Upper lobe of right lung (tissue), 1 donor: ENCODE measurements around the gene CTXN1. TPM values are rescaled to one million over a fixed set of nuclear protein-coding genes. Genes with fewer than 3 reads are reported as not detected.
A peak's percentile ranks its signal among the peaks of the same experiment; 100 is the strongest.

Source experiments
- ATAC-seq: fragments of 200-7000 bp; cut with Tn5 transposase; one replicate; pipeline ENCODE4 v1.9.1; 2020; ENCODE audit warnings: mild to moderate bottlenecking, moderate library complexity
- DNase-seq: peaks from one replicate; pipeline ENCODE4 v3.0.0-alpha.2; 2020
- H3K27ac ChIP-seq: fragments of 200-600 bp; one replicate; pipeline ENCODE4 v1.8.0; 2022
- H3K27me3 ChIP-seq: fragments of 200-600 bp; one replicate; pipeline ENCODE4 v1.8.0; 2022; ENCODE audit warnings: mild to moderate bottlenecking
- H3K36me3 ChIP-seq: fragments of 200-600 bp; one replicate; pipeline ENCODE4 v1.8.0; 2022
- H3K4me1 ChIP-seq: fragments of 200-600 bp; one replicate; pipeline ENCODE4 v1.8.0; 2022
- H3K4me3 ChIP-seq: fragments of 200-600 bp; one replicate; pipeline ENCODE4 v1.8.0; 2022; ENCODE audit warnings: mild to moderate bottlenecking
- H3K9me3 ChIP-seq: fragments of 200-600 bp; one replicate; pipeline ENCODE4 v1.8.0; 2022
- CTCF ChIP-seq: fragments of 200-600 bp; IDR thresholded peaks from one replicate; pipeline ENCODE4 v1.8.0; 2022; ENCODE audit warnings: antibody characterized with exemption
- intact Hi-C: fragments of 100-400 bp; cut with DNase I; formaldehyde crosslinking; loops from one replicate; pipeline ENCODE4 v1.11.0; 2022
- total RNA-seq: library from RNA; stranded (reverse); fragmentation: NEBNext Ultra II Directional; extraction: Animal tissue kit (Norgen Biotek cat#: 25700); gene quantifications from one replicate; pipeline ENCODE4 v1.2.1, GENCODE V29; 2021
- donor health status: DM: no; HTN: yes; CAD: no; lungs with severe emphysema.

Gene CTXN1
- total RNA-seq, 1 donor from 2014 or later: 1.2 TPM

DNA sequence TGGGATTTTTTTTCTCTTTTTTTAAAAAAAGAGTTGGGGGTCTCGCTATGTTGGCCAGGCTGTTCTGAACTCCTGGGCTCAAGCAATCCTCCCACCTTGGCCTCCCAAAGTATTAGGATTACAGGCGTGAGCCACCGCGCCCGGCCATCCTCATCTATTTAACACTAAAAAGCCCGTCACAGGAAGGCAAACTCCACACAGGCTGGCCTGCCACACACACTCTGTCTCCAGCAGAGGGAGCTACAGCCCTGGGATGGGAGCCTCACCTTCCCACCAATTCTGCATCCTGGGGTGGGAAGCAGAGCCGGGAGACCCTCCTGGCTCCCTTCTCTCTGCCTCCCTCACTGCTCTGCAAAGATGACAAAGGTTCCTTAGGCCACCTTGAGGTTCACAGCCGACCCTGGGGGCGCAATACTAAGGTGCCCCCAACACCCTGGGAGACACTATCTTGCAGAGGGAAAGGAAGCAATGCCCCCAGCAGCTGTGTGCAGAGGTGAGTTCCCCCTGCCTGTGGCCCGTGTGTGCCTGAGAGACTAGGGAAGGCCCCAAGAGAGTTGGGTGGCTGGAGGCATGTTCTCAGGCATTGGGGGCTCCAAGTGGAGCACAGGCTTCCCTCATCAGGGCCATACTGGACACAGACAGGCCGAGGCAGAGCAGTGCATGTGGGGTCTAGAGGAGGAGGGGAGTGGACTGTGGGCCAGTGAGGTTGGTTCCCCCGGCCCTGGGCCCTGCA is 44.9 kb upstream of the CTXN1 start:
- ATAC-seq (peak; percentile 59), DNase-seq (no peak)
- Histone ChIP-seq H3K4me3 (no peak overlapping the region), H3K9me3 (no peaks in the 10 kb centered on the region), H3K4me1 (no peaks in the 10 kb centered on the region), H3K36me3 (peaks cover 73% of the 10 kb centered on the region), H3K27ac (no peak overlapping the region), H3K27me3 (no peaks in the 10 kb centered on the region)
- TF ChIP-seq CTCF: peak; percentile 68
- intact Hi-C loops: no loop called here

GRCh38 chr19:7969555-7969939 is 43.6 kb upstream of the CTXN1 start:
- H3K27ac ChIP-seq: no peak overlapping the region
- peaks cover 75% of the 10 kb centered on the region for H3K36me3 ChIP-seq
- intact Hi-C loops: no loop called here
- TF ChIP-seq CTCF: no peak
- no peak for DNase-seq
- no peaks in the 10 kb centered on the region for H3K4me1 ChIP-seq
- ATAC-seq: no peak
- no peaks in the 10 kb centered on the region for H3K9me3 ChIP-seq
- H3K4me3 ChIP-seq: no peak overlapping the region
- H3K27me3 ChIP-seq: no peaks in the 10 kb centered on the region

DNA sequence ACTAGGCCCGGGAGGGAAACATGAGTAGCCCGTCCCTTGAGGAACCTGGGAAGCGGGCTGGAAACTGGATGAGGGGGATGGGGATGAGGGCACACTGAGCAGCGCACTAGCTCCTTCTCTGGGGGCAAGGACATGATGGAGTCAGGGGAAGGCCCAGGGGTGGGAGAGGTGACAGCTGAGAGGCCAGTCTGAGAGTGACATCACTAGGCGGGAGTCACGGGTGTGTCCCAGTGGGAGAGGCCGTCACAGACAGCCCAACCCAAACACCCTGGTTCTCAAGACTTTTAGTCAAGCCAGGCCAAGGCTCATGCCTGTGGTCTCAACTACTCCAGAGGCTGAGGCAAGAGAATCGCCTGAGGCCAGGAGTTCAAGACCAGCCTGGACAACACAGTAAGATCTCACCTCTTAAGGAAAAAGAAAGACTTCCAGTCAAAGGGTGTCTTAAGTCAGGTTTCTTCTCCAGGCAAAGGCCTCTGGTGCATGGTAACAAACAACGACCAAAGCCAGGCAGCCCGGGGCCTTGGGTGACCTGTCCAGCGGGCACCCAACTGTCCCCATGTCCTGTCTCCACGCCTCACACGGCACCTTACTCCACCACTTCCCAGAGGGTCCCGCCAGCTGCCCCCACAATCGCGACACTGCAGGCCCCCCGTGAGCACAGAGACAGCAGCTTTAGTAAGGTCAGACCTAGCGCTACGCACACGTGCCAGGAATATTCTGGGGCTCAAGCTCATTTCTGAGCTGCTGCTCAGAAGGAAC is 43.0 kb upstream of the CTXN1 start:
- TF ChIP-seq CTCF: no peak
- Histone ChIP-seq H3K27me3 (no peaks in the 10 kb centered on the region), H3K36me3 (peaks cover 73% of the 10 kb centered on the region), H3K4me3 (no peak overlapping the region), H3K9me3 (no peaks in the 10 kb centered on the region), H3K4me1 (no peaks in the 10 kb centered on the region), H3K27ac (no peak overlapping the region)
- DNase-seq (no peak), ATAC-seq (no peak)
- intact Hi-C loops: no loop called here

DNA sequence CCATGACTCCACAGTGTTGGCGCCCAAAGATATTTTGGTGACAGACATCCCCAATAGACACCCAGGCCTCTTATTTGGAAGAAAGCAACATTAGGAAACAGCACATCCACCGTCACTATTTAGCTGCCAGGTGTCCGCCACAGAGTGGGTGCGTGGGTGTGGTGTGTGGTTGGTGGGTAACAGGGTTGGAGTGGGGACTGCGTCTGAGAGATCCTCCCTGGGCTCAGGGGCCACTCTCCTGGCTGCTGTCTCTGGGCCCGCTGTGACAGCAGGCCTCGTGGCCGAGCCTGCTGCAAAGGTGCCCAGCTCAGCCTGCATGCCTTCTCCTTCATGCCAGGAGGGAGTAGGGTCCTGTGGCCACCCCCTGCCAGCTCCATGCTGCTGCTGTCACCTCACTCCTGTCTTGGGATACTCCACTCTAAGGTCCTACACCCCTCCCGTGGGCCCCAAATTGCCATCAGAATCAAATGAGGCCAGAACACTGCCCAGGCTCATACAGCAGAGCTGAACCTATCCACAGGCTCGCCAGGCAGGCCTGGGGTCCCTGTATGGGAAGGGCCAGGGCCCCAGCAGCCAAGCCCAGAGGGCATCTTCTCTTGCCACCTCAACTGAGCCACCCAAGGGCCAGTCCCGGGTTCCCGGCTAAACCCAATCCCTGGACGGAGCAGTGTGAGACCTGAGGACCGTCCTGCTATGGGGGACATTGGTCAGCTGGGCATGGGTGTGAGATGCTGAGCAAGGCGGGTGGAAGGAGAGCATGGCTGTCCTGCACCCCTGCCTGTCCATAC is 42.3 kb upstream of the CTXN1 start:
- Histone ChIP-seq H3K27me3 (no peaks in the 10 kb centered on the region), H3K4me1 (no peaks in the 10 kb centered on the region), H3K9me3 (no peaks in the 10 kb centered on the region), H3K4me3 (no peak overlapping the region), H3K36me3 (peaks cover 73% of the 10 kb centered on the region), H3K27ac (no peak overlapping the region)
- DNase-seq (no peak), ATAC-seq (peak; percentile 5)
- intact Hi-C loops: no loop called here
- no peak for TF ChIP-seq CTCF

- Histone ChIP-seq H3K4me3 (no peak overlapping the region), H3K36me3 (peaks cover 81% of the 10 kb centered on the region)
- intact Hi-C loops: no loop called here
Measured at GRCh38 chr19:7965921-7966665, 40.2 kb upstream of the CTXN1 start.

More at GRCh38 chr19:7965921-7966665, 40.2 kb upstream of the CTXN1 start:
- TF ChIP-seq CTCF: no peak
- Histone ChIP-seq H3K27ac (no peak overlapping the region), H3K4me1 (no peaks in the 10 kb centered on the region), H3K27me3 (no peaks in the 10 kb centered on the region), H3K9me3 (no peaks in the 10 kb centered on the region)
- ATAC-seq (no peak), DNase-seq (no peak)
